GM19193 (cell line): Measurements from ENCODE around the gene MRTFA.
A peak's percentile ranks its signal among the peaks of the same experiment; 100 is the strongest.

Experiments used
- POLR2A ChIP-seq: IDR thresholded peaks from 4 replicates; pipeline ENCODE4 v1.6.1; 2011; ENCODE audit not compliant: insufficient read depth, insufficient read length; ENCODE audit errors: extremely low read depth

MRTFA gene

DNA sequence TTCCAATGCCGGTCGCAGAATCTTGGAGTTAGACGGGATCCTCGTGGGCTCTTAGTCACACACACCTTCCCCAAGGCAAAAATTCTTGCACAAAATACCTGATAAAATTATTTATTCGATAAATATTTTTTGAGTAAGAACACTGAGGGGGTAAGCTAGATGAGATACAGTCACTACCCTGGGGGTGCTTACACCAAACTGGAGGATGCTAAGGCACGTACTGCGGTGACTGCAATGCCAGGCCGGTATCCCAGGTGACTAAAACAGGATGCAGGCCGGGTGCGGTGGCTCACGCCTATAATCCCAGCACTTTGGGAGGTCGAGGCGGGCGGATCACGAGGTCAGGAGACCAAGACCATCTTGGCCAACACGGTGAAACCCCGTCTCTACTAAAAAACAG lies 1.7 kb upstream of the MRTFA start:
- TF ChIP-seq POLR2A = no peak

DNA sequence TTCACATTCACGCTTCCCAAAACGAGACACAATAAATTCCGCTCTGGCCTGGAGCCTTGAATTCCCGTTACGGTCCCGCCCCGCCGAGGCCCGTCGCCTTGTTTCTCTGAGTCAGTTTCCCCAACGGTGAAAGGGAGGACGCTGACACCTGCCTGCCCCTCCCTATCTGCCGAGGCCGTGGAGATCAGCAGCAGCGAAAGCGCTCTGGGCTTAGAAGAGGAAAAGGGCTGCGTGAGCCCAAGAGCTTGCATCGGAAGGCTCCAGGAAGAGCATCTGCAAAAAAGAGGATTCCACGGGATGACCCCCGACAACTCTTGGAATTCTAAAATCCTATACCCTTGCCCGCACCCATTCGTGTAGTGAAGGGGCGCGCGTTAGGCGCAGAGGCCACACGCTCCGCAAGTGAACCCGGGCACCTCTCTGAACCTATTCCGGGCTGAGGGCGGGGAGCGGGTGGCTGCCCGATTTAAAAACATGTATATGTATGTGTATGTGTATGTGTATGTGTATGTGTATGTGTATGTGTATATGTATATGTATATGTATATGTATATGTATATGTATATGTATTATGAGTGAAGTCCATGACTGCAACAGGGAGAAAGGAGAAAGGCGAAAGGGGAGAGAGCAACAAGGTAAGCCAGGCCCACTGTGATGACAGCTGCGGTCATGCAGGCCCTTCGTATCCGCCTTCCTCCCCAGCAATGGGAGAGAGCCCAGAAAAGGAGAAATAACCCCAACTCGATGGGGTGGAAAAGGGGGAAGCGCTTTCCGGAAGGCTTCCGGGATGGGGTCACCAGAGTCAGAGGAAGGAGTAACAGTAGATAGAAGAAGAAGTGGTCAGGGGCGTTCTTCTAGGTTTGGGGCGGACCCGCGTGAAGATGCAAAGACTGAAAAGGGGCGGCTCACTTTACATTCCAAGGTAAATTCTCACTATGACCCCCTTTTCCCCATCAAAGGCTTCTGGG lies 948 bp upstream of the MRTFA start:
- TF ChIP-seq POLR2A = peak; percentile 4

DNA sequence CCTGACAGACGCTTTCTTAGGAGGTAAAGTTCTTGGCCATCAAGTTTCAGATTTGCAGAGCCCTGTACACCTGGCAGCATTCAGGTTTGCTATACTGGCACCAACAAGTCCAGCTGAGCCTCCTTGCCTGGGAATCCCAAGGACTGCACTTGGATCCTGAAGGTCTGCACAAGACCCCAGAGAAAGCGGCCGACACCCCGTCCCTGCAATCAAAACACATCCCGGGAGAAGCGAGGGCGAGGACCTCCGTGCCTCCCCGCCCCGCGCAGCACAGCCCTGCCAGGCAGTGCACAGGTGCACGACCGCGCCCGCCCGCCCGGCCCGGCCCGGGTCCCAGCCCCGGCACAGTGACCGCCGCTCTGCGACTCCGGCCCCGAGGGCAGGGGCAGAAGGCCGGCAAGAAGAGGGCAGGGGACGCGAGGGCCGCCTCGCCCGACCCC lies 559 bp downstream of the MRTFA start:
- no peak for TF ChIP-seq POLR2A

DNA sequence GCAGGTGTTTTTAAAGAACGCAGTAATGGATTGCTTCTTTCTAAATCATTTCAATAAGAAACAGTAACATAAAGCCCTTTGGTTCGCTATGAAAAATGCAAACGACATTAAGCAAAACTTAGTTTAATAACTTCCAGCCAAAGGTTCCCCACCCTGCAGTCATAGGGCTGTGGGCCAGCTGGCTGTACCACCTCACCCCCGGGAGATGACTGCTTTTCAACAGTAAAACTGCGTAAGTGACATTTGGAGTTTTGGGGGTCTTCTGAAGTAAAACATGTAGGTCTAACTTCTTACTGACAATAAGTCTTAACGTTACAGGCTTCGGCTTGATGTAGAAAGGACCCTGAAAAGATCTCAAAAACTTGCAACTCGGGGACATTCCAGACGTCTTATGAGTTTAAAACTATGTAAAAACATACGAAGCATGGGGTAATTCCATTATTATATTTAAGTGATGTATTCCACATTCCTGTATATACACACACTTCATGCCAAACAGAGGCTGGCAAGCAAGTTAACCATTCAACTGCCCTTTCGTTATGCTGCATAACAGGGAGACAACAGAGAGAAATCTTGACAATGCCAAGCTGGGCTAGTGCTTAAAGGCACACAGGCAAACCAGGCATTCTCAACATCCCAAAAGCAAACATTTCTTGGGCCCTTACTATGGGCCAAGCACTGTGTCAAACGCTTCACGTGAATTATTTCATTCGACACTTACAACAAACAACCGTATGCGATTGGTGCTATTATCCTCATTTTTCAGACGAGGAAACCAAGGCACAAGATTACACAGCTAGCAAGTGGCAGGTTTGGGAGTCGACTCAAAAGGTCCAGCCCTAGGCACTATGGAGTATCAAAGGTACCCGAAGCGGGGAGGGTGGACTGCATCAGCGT lies 1.2 kb downstream of the MRTFA start:
- no peak for TF ChIP-seq POLR2A

DNA sequence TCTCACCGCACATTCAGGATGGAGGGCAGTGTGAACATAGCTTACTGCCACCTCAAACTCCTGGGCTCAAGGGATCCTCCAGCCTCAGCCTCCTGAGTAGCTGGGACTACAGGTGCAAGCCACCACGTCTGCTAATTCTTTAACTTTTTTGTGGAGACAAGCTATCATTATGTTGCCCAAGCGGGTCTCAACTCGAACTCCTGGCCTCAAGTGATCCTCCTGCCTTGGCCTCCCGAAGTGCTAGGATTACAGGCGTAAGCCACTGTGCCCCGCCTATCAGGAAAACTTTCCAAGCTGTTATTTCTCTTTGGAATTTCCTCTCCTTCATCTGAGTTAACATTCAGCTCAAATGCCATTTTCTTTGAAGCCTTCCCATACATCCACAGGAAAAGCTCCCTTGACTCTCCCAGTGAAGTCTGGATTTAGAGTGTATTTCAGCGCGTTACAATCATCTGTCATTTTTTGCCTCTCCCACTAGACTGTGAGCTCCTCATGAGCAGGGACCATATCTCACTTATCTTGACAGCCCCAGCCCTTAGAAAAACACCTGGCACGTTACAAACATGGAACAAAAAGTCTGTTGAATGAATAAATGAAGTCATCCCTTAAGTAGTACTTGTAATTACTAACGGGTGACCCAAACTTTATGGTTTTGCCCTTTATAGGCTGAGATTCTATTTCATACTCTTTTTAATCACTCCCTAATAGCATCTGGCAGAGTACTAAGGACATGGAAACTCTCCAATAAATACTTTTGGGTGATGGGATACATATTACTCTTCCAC lies 2.2 kb downstream of the MRTFA start:
- no peak for TF ChIP-seq POLR2A

DNA sequence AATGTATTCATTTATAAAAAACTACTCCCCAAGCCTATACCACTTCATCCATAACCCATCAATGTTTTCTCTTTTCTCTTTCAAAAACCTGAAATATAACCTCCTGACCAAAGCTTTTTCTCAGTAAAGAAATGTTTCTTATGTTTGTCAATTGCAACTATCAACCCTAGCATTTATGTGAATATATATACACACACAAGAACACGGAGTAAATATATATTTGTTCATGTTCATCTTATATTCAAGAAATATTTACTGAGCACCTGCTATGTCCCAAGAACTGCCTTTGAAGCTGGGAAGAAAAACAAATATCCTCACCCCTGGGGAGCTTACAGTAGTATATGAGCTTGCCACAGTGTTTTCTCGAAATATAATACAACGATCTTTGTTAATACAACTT lies 3.5 kb downstream of the MRTFA start:
- TF ChIP-seq POLR2A = no peak

DNA sequence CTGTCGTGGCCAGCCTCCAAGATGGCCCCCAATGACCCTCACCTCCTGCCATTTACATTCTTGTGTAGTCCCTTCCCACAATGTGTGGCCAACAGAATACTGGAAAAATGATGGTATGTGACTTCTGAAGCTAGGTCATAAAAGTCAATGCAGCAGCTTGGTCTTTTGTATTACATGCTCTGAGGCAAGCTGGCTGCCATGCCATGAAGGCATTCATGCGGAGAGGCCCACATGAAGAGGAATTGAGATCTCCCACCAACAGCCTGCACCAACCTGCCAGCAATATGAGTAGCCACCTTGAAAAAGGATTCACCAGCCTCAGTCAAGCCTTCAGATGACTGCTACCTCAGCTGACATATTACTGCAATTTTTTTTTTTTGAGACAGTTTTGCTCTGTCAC lies 4.6 kb downstream of the MRTFA start:
- no peak for TF ChIP-seq POLR2A

DNA sequence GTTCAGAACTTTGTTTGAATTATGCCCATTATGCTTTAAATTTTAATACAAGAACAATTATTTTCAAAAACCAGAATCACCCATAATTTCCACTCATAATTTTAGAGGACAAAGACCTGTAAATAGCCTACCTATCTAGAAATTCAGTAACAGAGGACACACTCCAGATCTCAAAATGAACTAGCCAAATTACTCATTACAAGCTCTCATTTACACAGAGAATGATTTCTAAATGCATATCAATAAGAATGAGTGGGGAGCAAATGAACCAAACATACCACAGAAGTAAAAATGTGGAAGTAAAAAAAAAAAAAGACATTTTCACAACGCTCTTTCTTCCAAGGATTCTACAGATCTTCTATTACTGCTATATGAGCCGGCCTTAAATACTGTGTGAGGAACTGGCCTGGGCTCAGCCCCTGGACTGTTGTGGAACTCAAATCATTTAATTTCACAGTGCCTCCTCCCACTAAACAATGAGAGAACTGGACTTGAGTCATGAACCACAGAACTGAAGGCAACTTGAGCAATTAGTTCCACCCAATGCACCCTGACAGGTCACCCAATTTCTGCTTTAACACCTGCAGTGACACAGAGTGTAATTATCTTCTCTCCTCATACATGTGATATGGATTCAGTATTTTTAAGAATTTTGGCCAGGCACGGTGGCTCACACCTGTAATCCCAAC lies 8.0 kb downstream of the MRTFA start:
- no peak for TF ChIP-seq POLR2A

DNA sequence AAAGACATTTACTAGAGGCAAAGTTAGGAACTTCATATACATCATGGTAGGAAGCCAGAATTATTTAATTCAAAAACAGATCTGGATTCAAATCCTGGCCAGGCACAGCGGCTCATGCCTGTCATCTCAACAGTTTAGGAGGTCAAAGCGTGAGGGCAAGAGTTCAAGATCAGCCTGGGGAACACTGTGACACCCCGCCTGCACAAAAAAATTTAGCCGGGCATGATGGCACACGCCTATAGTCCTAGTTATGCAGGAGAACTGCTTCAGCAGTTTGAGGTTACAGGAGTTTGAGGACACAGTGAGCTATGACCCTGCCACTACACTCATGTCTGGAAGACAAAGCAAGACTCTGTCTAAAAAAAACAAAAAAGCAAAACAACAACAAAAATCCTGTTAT lies 8.9 kb downstream of the MRTFA start:
- TF ChIP-seq POLR2A = no peak

DNA sequence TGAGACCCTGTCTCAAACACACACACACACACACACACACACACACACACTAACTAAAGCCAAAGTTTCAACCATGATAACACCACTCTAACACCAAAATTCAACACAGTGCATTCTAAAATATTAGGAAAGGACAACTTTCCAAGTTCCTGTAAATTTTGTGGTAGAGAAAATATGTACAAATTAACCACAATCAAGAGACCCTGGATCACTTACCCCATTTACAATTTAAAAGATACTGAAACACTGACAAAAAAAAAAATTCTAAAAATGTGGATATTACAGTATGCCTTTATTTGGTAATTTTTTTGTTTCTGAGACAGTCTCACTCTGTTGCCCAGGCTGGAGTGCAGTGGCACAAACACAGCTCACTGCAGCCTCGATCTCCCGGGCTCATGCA lies 9.7 kb downstream of the MRTFA start:
- TF ChIP-seq POLR2A = no peak

DNA sequence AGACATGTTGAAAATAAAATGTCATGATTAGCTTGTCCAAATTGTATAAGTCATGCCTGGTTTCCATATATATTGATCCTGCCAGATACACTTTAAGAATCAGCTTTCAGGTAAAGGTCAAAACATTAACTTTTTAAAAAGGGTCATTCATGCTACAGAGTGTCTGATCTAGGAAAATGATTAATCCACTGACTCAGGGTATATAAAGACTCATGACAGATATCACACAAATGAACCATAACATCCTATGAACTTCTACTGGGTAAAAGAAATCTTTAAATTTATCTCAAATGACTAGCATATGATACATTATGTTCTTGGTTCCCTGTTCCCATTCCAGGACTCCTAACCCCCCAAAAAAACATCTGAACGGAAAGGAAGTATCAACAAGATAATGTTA lies 11.7 kb downstream of the MRTFA start:
- no peak for TF ChIP-seq POLR2A

DNA sequence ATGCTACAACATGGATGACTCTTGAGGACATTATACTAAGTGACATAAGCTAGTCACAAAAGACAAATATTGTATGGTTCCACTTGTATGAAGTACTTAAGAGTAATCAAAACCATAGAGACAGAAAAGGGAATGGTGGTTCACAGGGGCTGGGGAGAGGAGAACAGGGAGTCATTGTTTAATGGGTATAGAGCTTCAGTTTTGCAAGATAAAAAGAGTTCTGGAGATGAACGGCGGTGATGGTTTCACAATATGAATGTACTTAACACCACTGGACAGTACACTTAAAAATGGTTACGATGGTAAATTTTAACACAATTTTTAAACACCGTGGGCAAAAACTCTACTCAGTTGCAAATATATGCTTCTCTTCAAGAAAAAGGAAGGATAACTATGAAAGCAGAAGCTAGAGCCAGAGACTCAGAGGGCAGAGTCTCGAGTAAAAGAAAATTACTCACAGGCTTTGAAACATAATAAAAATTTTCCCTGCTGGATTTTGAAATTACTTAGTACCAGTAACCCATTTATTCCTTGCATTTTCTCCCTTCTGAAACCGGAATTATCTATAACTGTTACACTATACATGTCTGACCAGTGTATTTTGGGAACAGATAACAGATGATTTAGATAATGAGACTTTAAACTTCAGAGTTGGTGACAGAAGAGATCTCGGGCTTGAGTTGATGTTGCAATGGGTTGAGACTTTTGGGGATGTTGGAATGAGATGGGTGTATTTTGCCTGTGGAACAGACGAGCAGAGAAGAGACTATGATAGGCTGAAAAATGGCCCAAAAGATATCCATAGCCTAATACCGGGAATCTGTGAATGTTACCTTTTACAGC lies 15.0 kb downstream of the MRTFA start:
- no peak for TF ChIP-seq POLR2A

DNA sequence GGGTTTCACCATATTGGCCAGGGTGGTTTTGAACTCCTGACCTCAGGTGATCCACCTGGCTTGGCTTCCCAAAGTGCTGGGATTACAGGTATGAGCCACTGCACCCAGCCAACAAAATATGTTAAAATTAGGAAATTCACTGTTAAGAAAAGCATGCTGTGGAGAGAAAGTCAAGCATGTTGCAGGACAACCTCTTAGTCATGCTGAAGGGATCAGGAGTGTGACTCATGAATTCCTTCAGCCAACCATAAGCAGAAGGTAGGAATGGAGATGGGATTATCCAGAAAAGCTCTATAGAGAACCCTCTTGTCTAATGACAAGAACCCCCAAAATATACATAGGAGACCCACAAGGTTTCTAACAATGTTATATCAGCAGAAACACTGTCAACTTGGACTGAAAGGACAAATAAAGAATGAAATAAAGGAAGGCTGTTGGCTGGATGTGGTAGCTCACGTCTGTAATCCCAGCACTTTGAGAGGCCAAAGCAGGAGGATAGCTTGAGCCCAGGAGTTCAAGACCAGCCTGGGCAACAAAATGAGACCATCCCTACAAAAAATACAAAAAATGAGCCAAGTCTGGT lies 16.0 kb downstream of the MRTFA start:
- TF ChIP-seq POLR2A = no peak
